Measurements from ENCODE around the gene BRINP1.

GRCh38 chr9:119304555-119304954 lies 64.7 kb downstream of the BRINP1 start:
- TF ChIP-seq CTCF (conservative IDR thresholded peaks at IDR 0.05; ENCODE audit: low read depth in 2 of 2) = no peak
- TF ChIP-seq POLR2AphosphoS5 (IDR thresholded peaks at IDR 0.05; ENCODE audit: low read depth) = no peak
- TF ChIP-seq REST (IDR thresholded peaks at IDR 0.05; ENCODE audit: unreplicated experiment) = no peak
- no peak for TF ChIP-seq EZH2 (IDR thresholded peaks at IDR 0.05; ENCODE audit: low read depth, unreplicated experiment)
